HTERT RPE-1 (cell line): ENCODE results near the gene AMPH.
"Not testable (repeated sequence)": the region's sequence is repeated elsewhere in the genome, so short reads cannot be mapped to it uniquely, and the experiment has no call there.

ENCODE experiments used
- in situ Hi-C: fragments of 300-500 bp; cut with MboI; formaldehyde crosslinking; loops from 4 replicates; pipeline ENCODE4 v1.14.3; 2020; ENCODE audit warnings: low sequenced_read_pairs

Gene AMPH

GRCh38 chr7:38410056-38410455 is 221.1 kb downstream of the AMPH start:
- in situ Hi-C loops = no loop called here

GRCh38 chr7:38409531-38409930 is 221.6 kb downstream of the AMPH start:
- in situ Hi-C loops = no loop called here

GRCh38 chr7:38398725-38399321 is 232.3 kb downstream of the AMPH start:
- in situ Hi-C loops = no loop called here

- in situ Hi-C loops = no loop called here
Measured at GRCh38 chr7:38396852-38397251, 234.3 kb downstream of the AMPH start.

- in situ Hi-C loops = not testable (repeated sequence)
Measured at GRCh38 chr7:38395921-38396552, 235.1 kb downstream of the AMPH start.

- in situ Hi-C loops = no loop called here
Measured at GRCh38 chr7:38394660-38395059, 236.5 kb downstream of the AMPH start.

GRCh38 chr7:38393874-38394273 is 237.3 kb downstream of the AMPH start:
- in situ Hi-C loops = no loop called here

- in situ Hi-C loops = no loop called here
Measured at GRCh38 chr7:38391751-38392150, 239.4 kb downstream of the AMPH start.

GRCh38 chr7:38385682-38386081 is 245.5 kb downstream of the AMPH start:
- in situ Hi-C loops = no loop called here

GRCh38 chr7:38383281-38383680 is 247.9 kb downstream of the AMPH start:
- in situ Hi-C loops = no loop called here

GRCh38 chr7:38382684-38383083 is 248.5 kb downstream of the AMPH start:
- in situ Hi-C loops = no loop called here

GRCh38 chr7:38375453-38375852 is 255.7 kb downstream of the AMPH start:
- in situ Hi-C loops = no loop called here

- in situ Hi-C loops = no loop called here
Measured at GRCh38 chr7:38374507-38374906, 256.7 kb downstream of the AMPH start.

- in situ Hi-C loops = no loop called here
Measured at GRCh38 chr7:38373155-38373554, 258.0 kb downstream of the AMPH start.

GRCh38 chr7:38372290-38372689 is 258.9 kb downstream of the AMPH start:
- in situ Hi-C loops = no loop called here

- in situ Hi-C loops = no loop called here
Measured at GRCh38 chr7:38369816-38370493, 261.2 kb downstream of the AMPH start.

GRCh38 chr7:38368191-38368605 is 263.0 kb downstream of the AMPH start:
- in situ Hi-C loops = no loop called here

- in situ Hi-C loops = no loop called here
Measured at GRCh38 chr7:38367301-38367890, 263.8 kb downstream of the AMPH start.

- in situ Hi-C loops = not testable (repeated sequence)
Measured at GRCh38 chr7:38363379-38363778, 267.8 kb downstream of the AMPH start.

- in situ Hi-C loops = not testable (repeated sequence)
Measured at GRCh38 chr7:38362611-38363237, 268.4 kb downstream of the AMPH start.

- in situ Hi-C loops = no loop called here
Measured at GRCh38 chr7:38360776-38361175, 270.4 kb downstream of the AMPH start.
